HL-60/S4 treated with phorbol 12-myristate 13-acetate at 8.2 ng/mL for 4 days and 3 days (cell line): ENCODE measurements around the gene PCDHB16.
"Not testable (repeated sequence)": the region's sequence is repeated elsewhere in the genome, so short reads cannot be mapped to it uniquely, and the experiment has no call there.

Source experiments
- in situ Hi-C: fragments of 300-500 bp; cut with MboI; formaldehyde crosslinking; loops from 2 replicates; pipeline ENCODE4 v1.15.0; 2022; ENCODE audit warnings: low sequenced_read_pairs

PCDHB16 gene

GRCh38 chr5:141182248-141182647 is at the start of gene PCDHB16:
Gene PCDHB16, plus strand, starts transcription at chr5:141182387. Its CDS starts 173 bp downstream, at chr5:141182560.
- in situ Hi-C loops, result no loop called here

- in situ Hi-C loops, result no loop called here
Measured at GRCh38 chr5:141135030-141135717, 47.0 kb upstream of the PCDHB16 start, which contains the start of gene PCDHB5. Gene PCDHB5, plus strand, starts transcription at chr5:141135206. Its CDS starts 229 bp downstream, at chr5:141135435.

- in situ Hi-C loops, result no loop called here
Measured at GRCh38 chr5:141135718-141136266, 46.4 kb upstream of the PCDHB16 start.

GRCh38 chr5:141137346-141137745 is 44.8 kb upstream of the PCDHB16 start:
- in situ Hi-C loops, result not testable (repeated sequence)

GRCh38 chr5:141149812-141150211 is 32.4 kb upstream of the PCDHB16 start, which contains the start of gene PCDHB6:
Gene PCDHB6, plus strand, starts transcription at chr5:141150057. Its CDS starts 201 bp downstream, at chr5:141150258.
- in situ Hi-C loops, result no loop called here

GRCh38 chr5:141150224-141150992 is 31.8 kb upstream of the PCDHB16 start:
- in situ Hi-C loops, result no loop called here

- in situ Hi-C loops, result no loop called here
Measured at GRCh38 chr5:141150993-141151325, 31.2 kb upstream of the PCDHB16 start.

- in situ Hi-C loops, result not testable (repeated sequence)
Measured at GRCh38 chr5:141151632-141152031, 30.6 kb upstream of the PCDHB16 start.

- in situ Hi-C loops, result not testable (repeated sequence)
Measured at GRCh38 chr5:141152096-141152495, 30.1 kb upstream of the PCDHB16 start.

GRCh38 chr5:141155540-141156374 is 26.4 kb upstream of the PCDHB16 start:
- in situ Hi-C loops, result no loop called here

- in situ Hi-C loops, result not testable (repeated sequence)
Measured at GRCh38 chr5:141157356-141157755, 24.8 kb upstream of the PCDHB16 start.

GRCh38 chr5:141157901-141158300 is 24.3 kb upstream of the PCDHB16 start:
- in situ Hi-C loops, result not testable (repeated sequence)

- in situ Hi-C loops, result no loop called here
Measured at GRCh38 chr5:141172381-141173204, 9.6 kb upstream of the PCDHB16 start, which contains the start of gene PCDHB7. Gene PCDHB7, plus strand, starts transcription at chr5:141172644. Its CDS starts 192 bp downstream, at chr5:141172836.

GRCh38 chr5:141174291-141175104 is 7.7 kb upstream of the PCDHB16 start:
- in situ Hi-C loops, result not testable (repeated sequence)

GRCh38 chr5:141175933-141176332 is 6.3 kb upstream of the PCDHB16 start:
- in situ Hi-C loops, result no loop called here

GRCh38 chr5:141177577-141178191 is 4.5 kb upstream of the PCDHB16 start, which contains the start of gene PCDHB8:
Gene PCDHB8, plus strand, starts transcription at chr5:141177790. Its CDS starts 245 bp downstream, at chr5:141178035.
- in situ Hi-C loops, result not testable (repeated sequence)

GRCh38 chr5:141179371-141179770 is 2.8 kb upstream of the PCDHB16 start:
- in situ Hi-C loops, result not testable (repeated sequence)

- in situ Hi-C loops, result not testable (repeated sequence)
Measured at GRCh38 chr5:141179876-141180275, 2.3 kb upstream of the PCDHB16 start.
